ENCODE results near the gene KRT23. TPM values are rescaled to one million over a fixed set of nuclear protein-coding genes. Genes with fewer than 3 reads are reported as not detected.

Gene KRT23
- total RNA-seq, 1 experiment from 2014 or later = not detected

- Histone ChIP-seq H3K9ac (ENCODE audit: extremely low read depth, insufficient read length, low read length) (no peak overlapping the region), H3K23me2 (ENCODE audit: insufficient read length, low read depth, low read length, poor library complexity, severe bottlenecking) (no peaks in the 10 kb centered on the region), H2AFZ (ENCODE audit: low read length) (no peak overlapping the region), H3K23ac (ENCODE audit: insufficient read length, low read depth, low read length) (no peak overlapping the region), H2BK20ac (ENCODE audit: low read depth, low read length, poor library complexity, severe bottlenecking) (no peak overlapping the region), H2BK12ac (ENCODE audit: insufficient read length, low read depth, low read length) (no peak overlapping the region), H4K20me1 (ENCODE audit: control insufficient read depth, insufficient read depth, insufficient read length) (no peaks in the 10 kb centered on the region), H3K27ac (ENCODE audit: insufficient read length, low read depth, low read length) (no peak overlapping the region), H3K4me1 (ENCODE audit: insufficient read depth, low read length) (peaks cover 2% of the 10 kb centered on the region; the same call in 1 of the 2 replicates), H2AK5ac (ENCODE audit: insufficient read length, low read length) (no peak overlapping the region), H2BK5ac (ENCODE audit: insufficient read length, low read length) (no peak overlapping the region), H3K79me2 (ENCODE audit: insufficient read depth, low read length) (no peaks in the 10 kb centered on the region), H4K8ac (replicated peaks; ENCODE audit: insufficient read length, low read depth, low read length) (no peak overlapping the region), H2BK120ac (ENCODE audit: low read depth, low read length, poor library complexity, severe bottlenecking) (no peak overlapping the region), H3K4ac (ENCODE audit: low read depth, low read length) (no peak overlapping the region), H3K27me3 (ENCODE audit: insufficient read depth, low read length) (no peaks in the 10 kb centered on the region), H4K5ac (ENCODE audit: insufficient read length, low read depth, low read length) (no peak overlapping the region), H3K4me2 (ENCODE audit: insufficient read depth, insufficient read length, low read length) (no peak overlapping the region), H3K18ac (ENCODE audit: insufficient read length, low read depth, low read length) (no peak overlapping the region), H3K9me3 (ENCODE audit: control insufficient read depth, low read depth, low read length) (no peaks in the 10 kb centered on the region), H3K79me1 (ENCODE audit: insufficient read depth, low read depth, low read length, poor library complexity, severe bottlenecking) (no peaks in the 10 kb centered on the region), H2BK15ac (ENCODE audit: low read depth, low read length) (no peak overlapping the region), H3K14ac (ENCODE audit: insufficient read depth, low read length) (no peak overlapping the region), H4K91ac (ENCODE audit: insufficient read length, low read depth, low read length) (no peak overlapping the region), H3T11ph (ENCODE audit: low read length) (no peak overlapping the region), H3K56ac (ENCODE audit: insufficient read length, low read depth, low read length) (no peak overlapping the region)
- H3K4me1 Mint-ChIP-seq = peaks cover 10 to 11% of the 10 kb centered on the region in 2 experiments
- H3K9me3 Mint-ChIP-seq = no peaks in the 10 kb centered on the region
- peaks cover 3% of the 10 kb centered on the region for H3K27me3 Mint-ChIP-seq (ENCODE audit: low read depth)
- DNase-seq = peak; percentile 48
- no peaks in the 10 kb centered on the region for H3K36me3 Mint-ChIP-seq (ENCODE audit: insufficient read depth in 1 of 3, low read depth in 3 of 3)
- no peak for TF ChIP-seq CTCF (conservative IDR thresholded peaks at IDR 0.05)
- no peak overlapping the region; a peak in 1 of 7 replicates for H3K27ac Mint-ChIP-seq
- no peak overlapping the region for H3K4me3 Mint-ChIP-seq
- WGBS (ENCODE audit: extremely low coverage, insufficient read length, low lambda C conversion rate) = no CpG with 5 or more reads among the region's 8 CpGs
Measured at GRCh38 chr17:40926341-40926740, 11.1 kb downstream of the KRT23 start.

Measured in H9 (cell line).